GM19372 (cell line): ENCODE measurements around the gene SCPEP1.
"Not testable (repeated sequence)": the region's sequence is repeated elsewhere in the genome, so short reads cannot be mapped to it uniquely, and the experiment has no call there.

Experiments used
- ATAC-seq: cut with Tn5 transposase; IDR thresholded peaks from one replicate; pipeline ENCODE4 v1.9.1; 2021; ENCODE audit warnings: mild to moderate bottlenecking, low read depth, moderate library complexity; ENCODE audit not compliant: unreplicated experiment

Gene SCPEP1

GRCh38 chr17:56960596-56961538, 17.1 kb upstream of the SCPEP1 start, which contains the start of gene COIL:
COIL (minus strand) TSS chr17:56961050; CDS start chr17:56961019, 31 bp downstream.
- ATAC-seq: peak; percentile 94

- not testable (repeated sequence) for ATAC-seq
Measured at GRCh38 chr17:56965241-56965640, 12.7 kb upstream of the SCPEP1 start.

GRCh38 chr17:56965681-56966080, 12.2 kb upstream of the SCPEP1 start:
- not testable (repeated sequence) for ATAC-seq

GRCh38 chr17:56966338-56966737, 11.6 kb upstream of the SCPEP1 start:
- ATAC-seq: no peak

- ATAC-seq: no peak
Measured at GRCh38 chr17:56970974-56971373, 7.0 kb upstream of the SCPEP1 start.

- no peak for ATAC-seq
Measured at GRCh38 chr17:56972111-56972730, 5.7 kb upstream of the SCPEP1 start.

GRCh38 chr17:56973520-56973919, 4.4 kb upstream of the SCPEP1 start:
- no peak for ATAC-seq

GRCh38 chr17:56974055-56974454, 3.9 kb upstream of the SCPEP1 start:
- ATAC-seq: no peak

GRCh38 chr17:56975656-56976055, 2.3 kb upstream of the SCPEP1 start:
- no peak for ATAC-seq

GRCh38 chr17:56976941-56977608, 856 bp upstream of the SCPEP1 start:
- no peak for ATAC-seq

- peak; percentile 44 for ATAC-seq
Measured at GRCh38 chr17:56978441-56979090, 635 bp downstream of the SCPEP1 start.

- no peak for ATAC-seq
Measured at GRCh38 chr17:56979091-56979480, 1.2 kb downstream of the SCPEP1 start.

GRCh38 chr17:56980526-56980925, 2.6 kb downstream of the SCPEP1 start:
- not testable (repeated sequence) for ATAC-seq

GRCh38 chr17:56982312-56982711, 4.4 kb downstream of the SCPEP1 start:
- ATAC-seq: no peak

- no peak for ATAC-seq
Measured at GRCh38 chr17:56983366-56983765, 5.4 kb downstream of the SCPEP1 start.

- ATAC-seq: no peak
Measured at GRCh38 chr17:56985371-56986162, 7.6 kb downstream of the SCPEP1 start.

GRCh38 chr17:56987283-56987834, 9.4 kb downstream of the SCPEP1 start:
- ATAC-seq: no peak

- no peak for ATAC-seq
Measured at GRCh38 chr17:56988901-56989572, 11.1 kb downstream of the SCPEP1 start.

- no peak for ATAC-seq
Measured at GRCh38 chr17:56992364-56992763, 14.4 kb downstream of the SCPEP1 start.
